ENCODE measurements around the gene SNCB.
"Not testable (repeated sequence)": the region's sequence is repeated elsewhere in the genome, so short reads cannot be mapped to it uniquely, and the experiment has no call there.

SNCB gene

GRCh38 chr5:176624142-176624541, 6.2 kb downstream of the SNCB start:
- no peak for DNase-seq (ENCODE audit: low read depth in 2 of 2)

- DNase-seq (ENCODE audit: low read depth in 2 of 2), result no peak
Measured at GRCh38 chr5:176621661-176622079, 8.7 kb downstream of the SNCB start.

- no peak for DNase-seq (ENCODE audit: low read depth in 2 of 2)
Measured at GRCh38 chr5:176620333-176620981, 9.9 kb downstream of the SNCB start.

GRCh38 chr5:176619569-176620332, 10.6 kb downstream of the SNCB start:
- no peak for DNase-seq (ENCODE audit: low read depth in 2 of 2)

DNA sequence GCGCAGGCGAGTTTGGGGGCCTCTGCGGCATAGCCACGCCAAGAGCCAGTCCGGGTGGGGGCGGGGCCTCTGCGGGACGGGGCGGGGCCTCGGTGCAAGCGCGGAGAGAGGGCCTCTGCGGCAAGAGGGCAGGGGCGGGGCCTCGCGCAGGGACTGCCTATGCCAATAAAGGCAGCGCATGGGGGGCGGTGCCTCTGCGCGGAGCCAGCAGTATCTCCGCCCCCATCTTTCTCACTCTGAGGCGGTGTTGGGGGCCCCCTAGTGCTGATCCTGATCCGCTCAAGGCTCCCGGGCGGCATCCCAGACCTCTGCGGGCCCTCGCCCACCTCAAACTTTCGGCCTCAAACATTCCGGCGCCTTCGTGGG, 11.1 kb downstream of the SNCB start:
- peak; percentile 39 to 46 for DNase-seq (ENCODE audit: low read depth in 2 of 2)

- DNase-seq (ENCODE audit: low read depth in 2 of 2), result no peak
Measured at GRCh38 chr5:176618783-176619182, 11.6 kb downstream of the SNCB start.

- no peak for DNase-seq (ENCODE audit: low read depth in 2 of 2)
Measured at GRCh38 chr5:176616511-176616910, 13.8 kb downstream of the SNCB start.

DNA sequence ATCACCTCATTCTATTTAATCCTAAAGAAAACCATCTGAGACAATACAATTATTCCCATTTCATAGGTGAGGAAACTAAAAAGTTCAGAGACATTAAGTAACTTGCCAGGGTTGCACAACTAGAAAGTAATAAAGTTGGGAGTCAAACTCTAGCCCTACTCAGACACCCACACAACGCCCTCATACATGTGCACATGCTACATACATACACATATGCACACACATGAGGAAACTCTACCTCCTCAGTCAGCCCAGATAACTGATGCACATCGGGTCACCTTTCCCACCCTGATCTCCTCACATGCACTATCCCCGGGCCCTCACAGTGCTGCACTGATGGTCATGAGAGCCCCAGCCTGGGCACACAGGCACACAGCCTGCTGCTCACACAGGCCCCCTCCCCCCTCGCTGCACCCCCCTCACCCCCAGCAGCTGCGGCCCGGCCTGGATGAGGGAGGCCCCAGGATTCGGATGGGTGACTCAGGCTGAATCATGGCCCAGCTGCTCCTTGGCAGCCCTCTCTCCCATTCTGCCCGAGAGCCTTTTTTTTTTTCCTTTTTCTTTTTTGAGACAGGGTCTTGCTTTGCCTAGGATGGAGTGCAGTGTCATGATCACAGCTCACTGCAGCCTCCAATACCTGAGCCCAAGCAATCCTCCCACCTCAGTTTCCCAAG, 15.4 kb downstream of the SNCB start:
- DNase-seq (ENCODE audit: low read depth in 2 of 2), result no peak

DNA sequence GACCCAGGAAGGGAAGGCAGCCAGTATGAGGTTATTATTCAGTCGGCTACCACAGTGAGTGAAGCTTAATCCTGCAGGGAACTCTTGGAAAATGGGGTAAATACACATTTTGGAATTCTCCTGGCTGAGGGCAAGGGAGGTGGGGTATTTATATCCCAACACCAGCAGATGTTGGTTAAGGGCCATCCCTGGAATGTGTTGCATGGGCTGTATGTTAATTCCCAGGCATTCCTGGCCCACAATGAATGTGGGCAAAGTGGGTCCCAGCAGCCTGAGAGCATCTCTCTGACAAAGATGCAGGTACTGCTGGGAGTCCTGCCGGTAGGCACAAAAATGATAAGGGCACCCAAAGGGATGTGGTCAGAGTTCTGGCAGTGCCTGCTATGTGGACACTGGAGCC, 17.5 kb downstream of the SNCB start:
- no peak for DNase-seq (ENCODE audit: low read depth in 2 of 2)

GRCh38 chr5:176612008-176612407, 18.3 kb downstream of the SNCB start:
- no peak for DNase-seq (ENCODE audit: low read depth in 2 of 2)

DNA sequence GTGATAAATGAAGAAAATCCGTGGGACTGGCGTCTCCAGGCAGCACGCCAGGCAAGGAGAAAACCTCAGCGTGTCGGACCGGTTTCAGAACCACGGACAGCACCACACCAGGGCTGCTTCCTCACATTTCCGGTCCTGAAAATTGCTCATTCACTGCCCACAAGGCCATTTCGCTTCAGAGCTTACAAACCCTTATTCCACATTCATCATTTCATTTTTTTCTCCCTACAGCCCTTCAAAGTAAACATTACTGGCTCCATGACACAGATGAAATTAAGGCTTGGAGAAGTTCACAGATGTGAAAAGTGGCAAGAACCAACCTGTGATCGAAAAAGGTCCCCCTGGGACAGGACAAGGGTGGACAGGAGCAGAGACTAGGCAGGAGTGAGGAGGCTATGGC, 18.9 kb downstream of the SNCB start:
- no peak for DNase-seq (ENCODE audit: low read depth in 2 of 2)

DNA sequence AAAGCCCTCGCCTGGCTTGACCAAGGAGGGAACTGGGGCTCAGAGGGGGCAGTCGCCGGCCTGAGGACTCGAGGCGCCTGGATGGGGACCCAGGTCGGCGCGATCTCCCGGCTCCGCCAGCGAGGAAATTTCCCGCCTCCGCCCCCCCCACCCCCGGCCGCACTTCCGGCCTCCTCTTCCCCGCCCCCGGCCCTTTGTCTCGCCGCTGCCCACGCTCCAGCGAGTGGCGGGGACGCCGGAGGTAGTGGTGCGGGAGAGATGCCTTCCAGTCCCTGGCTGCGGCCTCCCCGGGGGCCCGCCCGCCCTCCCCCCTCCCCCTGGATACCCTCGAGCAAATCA, 19.9 kb downstream of the SNCB start:
- no peak for DNase-seq (ENCODE audit: low read depth in 2 of 2)

GRCh38 chr5:176609724-176610434, 20.5 kb downstream of the SNCB start, which contains the start of gene GPRIN1:
Gene GPRIN1 (minus strand): TSS chr5:176610156. CDS start chr5:176599834, 10,322 bp downstream.
- no peak for DNase-seq (ENCODE audit: low read depth in 2 of 2)

- no peak for DNase-seq (ENCODE audit: low read depth in 2 of 2)
Measured at GRCh38 chr5:176608937-176609723, 21.2 kb downstream of the SNCB start.

- DNase-seq (ENCODE audit: low read depth in 2 of 2), result no peak
Measured at GRCh38 chr5:176608142-176608705, 22.1 kb downstream of the SNCB start.

- no peak for DNase-seq (ENCODE audit: low read depth in 2 of 2)
Measured at GRCh38 chr5:176606875-176607274, 23.5 kb downstream of the SNCB start.

DNA sequence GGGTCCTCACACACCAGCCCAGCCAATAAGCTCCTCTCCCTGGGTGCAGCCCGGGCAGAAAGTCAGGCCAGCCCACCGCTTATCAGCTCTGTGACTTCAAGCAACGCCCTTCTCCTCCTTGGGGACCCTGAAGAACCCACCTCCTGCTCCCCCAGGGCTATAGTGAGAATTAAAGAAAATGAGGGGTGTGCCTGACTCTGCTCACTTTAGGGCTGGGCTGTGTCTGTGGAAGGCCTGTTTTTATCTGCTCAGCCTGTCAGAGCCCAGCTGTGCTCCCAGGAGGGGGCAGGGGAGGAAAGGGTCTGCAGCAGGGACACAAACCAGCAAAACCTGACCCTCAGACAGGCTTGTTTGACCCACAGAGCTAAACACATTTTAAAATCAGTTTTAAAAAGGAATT, 24.3 kb downstream of the SNCB start:
- DNase-seq (ENCODE audit: low read depth in 2 of 2), result no peak

DNA sequence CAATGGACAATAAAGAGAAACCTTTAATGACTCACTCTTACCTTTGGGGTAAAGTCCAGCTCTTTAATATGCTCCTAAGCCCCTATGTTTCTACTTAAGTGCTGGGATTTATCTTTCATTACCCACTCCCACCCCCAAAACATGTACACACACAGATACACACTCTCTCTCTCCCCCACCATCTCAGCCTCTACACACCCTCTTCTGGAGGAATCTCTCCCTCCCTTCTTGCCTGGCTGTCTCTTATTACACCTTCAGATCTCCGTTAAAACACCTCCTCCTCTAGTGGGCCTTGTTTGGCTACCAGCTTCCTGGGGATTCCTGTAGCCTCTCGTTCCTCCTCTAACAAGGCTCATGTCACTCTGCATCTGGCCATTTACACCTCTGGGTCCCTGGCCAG, 27.2 kb downstream of the SNCB start:
- DNase-seq (ENCODE audit: low read depth in 2 of 2), result no peak

DNA sequence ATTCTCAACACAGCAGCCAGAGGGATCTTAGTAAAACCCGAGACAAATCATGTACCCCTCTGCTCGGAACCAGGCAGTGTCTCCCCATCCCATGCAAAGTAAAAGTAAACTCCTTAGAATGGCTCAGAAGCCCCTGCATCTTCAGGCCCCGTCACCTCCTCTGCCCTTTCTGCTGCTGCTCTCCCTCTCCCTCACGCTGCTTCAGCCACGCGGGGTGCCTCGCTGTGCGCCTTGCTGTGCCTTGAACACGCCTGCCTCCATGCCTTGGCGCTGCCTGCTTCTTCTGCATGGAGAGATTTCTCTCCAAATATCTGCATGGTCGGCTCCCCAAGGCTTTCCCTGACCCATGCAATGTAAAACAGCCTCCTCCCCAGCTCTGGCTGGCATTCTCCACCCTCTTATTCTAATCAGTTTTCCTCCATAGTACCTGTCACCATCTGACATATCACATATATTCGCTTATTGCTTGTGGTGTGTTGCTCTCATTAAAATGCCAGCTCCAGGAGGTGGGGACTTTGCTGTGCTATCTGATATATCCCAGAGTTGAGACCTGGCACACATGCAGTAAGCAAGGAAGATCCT, 28.3 kb downstream of the SNCB start:
- DNase-seq (ENCODE audit: low read depth in 2 of 2), result no peak

GRCh38 chr5:176599749-176600430, 30.4 kb downstream of the SNCB start:
- DNase-seq (ENCODE audit: low read depth in 2 of 2), result not testable (repeated sequence)
